CD4-positive, alpha-beta T cell treated with Interleukin-1 beta for 1 hour (primary cell): ENCODE results near the gene SLC25A48.

ENCODE experiments used
- DNase-seq, 2 donors: peaks; one replicate each; pipeline ENCODE4 v3.0.0-alpha.2; 2020 to 2022

Gene SLC25A48

GRCh38 chr5:135834639-135835529 lies at the start of gene SLC25A48:
SLC25A48 (plus strand) TSS chr5:135834663; CDS start chr5:135834848, 185 bp downstream.
- DNase-seq = no peak

- no peak for DNase-seq
Measured at GRCh38 chr5:135800656-135801055, 33.8 kb upstream of the SLC25A48 start.

GRCh38 chr5:135810188-135810943 lies 24.1 kb upstream of the SLC25A48 start:
- no peak for DNase-seq

GRCh38 chr5:135811007-135811406 lies 23.5 kb upstream of the SLC25A48 start:
- no peak for DNase-seq

- no peak for DNase-seq
Measured at GRCh38 chr5:135813758-135814157, 20.7 kb upstream of the SLC25A48 start.

GRCh38 chr5:135814316-135814715 lies 20.1 kb upstream of the SLC25A48 start:
- no peak for DNase-seq

GRCh38 chr5:135814812-135815211 lies 19.7 kb upstream of the SLC25A48 start:
- DNase-seq = no peak

GRCh38 chr5:135821061-135821801 lies 13.2 kb upstream of the SLC25A48 start:
- no peak for DNase-seq

GRCh38 chr5:135821802-135822201 lies 12.7 kb upstream of the SLC25A48 start:
- no peak for DNase-seq

GRCh38 chr5:135822286-135822685 lies 12.2 kb upstream of the SLC25A48 start:
- no peak for DNase-seq

- no peak for DNase-seq
Measured at GRCh38 chr5:135822959-135823358, 11.5 kb upstream of the SLC25A48 start.

GRCh38 chr5:135823881-135824280 lies 10.6 kb upstream of the SLC25A48 start:
- no peak for DNase-seq

GRCh38 chr5:135824541-135825041 lies 9.9 kb upstream of the SLC25A48 start:
- no peak for DNase-seq

GRCh38 chr5:135825373-135826220 lies 8.9 kb upstream of the SLC25A48 start:
- no peak for DNase-seq

- no peak for DNase-seq
Measured at GRCh38 chr5:135826221-135826525, 8.3 kb upstream of the SLC25A48 start.

GRCh38 chr5:135826994-135827671 lies 7.3 kb upstream of the SLC25A48 start:
- no peak for DNase-seq

GRCh38 chr5:135827965-135828781 lies 6.3 kb upstream of the SLC25A48 start:
- DNase-seq = no peak

GRCh38 chr5:135828782-135829127 lies 5.7 kb upstream of the SLC25A48 start:
- DNase-seq = no peak

GRCh38 chr5:135829179-135829578 lies 5.3 kb upstream of the SLC25A48 start:
- no peak for DNase-seq

- DNase-seq = no peak
Measured at GRCh38 chr5:135829681-135830383, 4.6 kb upstream of the SLC25A48 start.
